K562 (cell line): ENCODE results near the gene CHD6. TPM values are rescaled to one million over a fixed set of nuclear protein-coding genes. Genes with fewer than 3 reads are reported as not detected.

Experiments
- ATAC-seq: fragments of 200-7000 bp; cut with Tn5 transposase; 3 replicates; pipeline ENCODE4 v1.9.1; 2020; ENCODE audit warnings: moderate library complexity
- BruUV-seq: library from RNA; stranded (reverse); fragments of 400-500 nt; replicated peaks from 2 replicates; lab custom pipeline; 2021; lab: Mats Ljungman, UMichigan
- CTCF ChIA-PET: fragments of 300-600 bp; formaldehyde crosslinking; extraction: SDS; loops from one replicate; lab custom pipeline; 2021; ENCODE audit warnings: low intra/inter-chr PET ratio; lab: Yijun Ruan, JAX
- POLR2A ChIA-PET: fragments of 300-600, 350-650 bp; sonication (Branson Sonifier 250); formaldehyde crosslinking; extraction: SDS; loops from one replicate; lab custom pipeline; 2021; ENCODE audit warnings: antibody characterized with exemption, inconsistent platforms; lab: Yijun Ruan, JAX
- DNase-seq, 4 experiments: peaks; one replicate each; pipeline versions ENCODE4 v3.0.0 to v3.0.0-alpha.2; 2011 to 2018; ENCODE audit warnings: low spot score in 3 of 4, mixed read lengths in 3 of 4; ENCODE audit errors: extremely low read depth in 1 of 4
- FAIRE-seq: peaks from 2 replicates; lab custom pipeline; 2011; peaks lifted over from hg19 to GRCh38; lab: Jason Lieb, UNC
- H2AFZ ChIP-seq: 2 replicates; pipeline ENCODE4 v1.6.0; 2011; ENCODE audit warnings: low read depth, low read length, control low read depth, inconsistent platforms
- H3K27ac ChIP-seq: fragments of 200-600 bp; 3 replicates; pipeline ENCODE4 v1.8.0; 2011; ENCODE audit warnings: low read depth, mild to moderate bottlenecking, control low read depth, inconsistent platforms, low read length, moderate library complexity, mixed read lengths; ENCODE audit errors: extremely low read depth
- H3K27me3 ChIP-seq, 2 experiments: fragments of 300-600 bp in 1 of 2; 2 replicates in 1 of 2; 3 replicates in 1 of 2; pipeline versions ENCODE4 v1.6.0 to v1.8.0; 2011; ENCODE audit warnings: inconsistent platforms in 2 of 2, low read length in 2 of 2, mild to moderate bottlenecking in 1 of 2, mixed read lengths in 1 of 2, moderate library complexity in 1 of 2; ENCODE audit not compliant: control insufficient read depth in 2 of 2, insufficient read depth in 2 of 2
- H3K36me3 ChIP-seq: fragments of 300-600 bp; 3 replicates; pipeline ENCODE4 v1.8.0; 2011; ENCODE audit warnings: mild to moderate bottlenecking, low read length, inconsistent platforms; ENCODE audit not compliant: control insufficient read depth, insufficient read depth
- H3K4me1 ChIP-seq, 2 experiments: fragments of 200-600 bp in 1 of 2; replicated peaks in 1 of 2; 2 replicates in 1 of 2; 3 replicates in 1 of 2; pipeline versions ENCODE4 v1.5.1 to v1.8.0; 2011; ENCODE audit warnings: inconsistent platforms in 2 of 2, low read length in 2 of 2, mild to moderate bottlenecking in 1 of 2, mixed read lengths in 1 of 2, moderate library complexity in 1 of 2; ENCODE audit not compliant: control insufficient read depth in 2 of 2, insufficient read depth in 2 of 2
- H3K4me2 ChIP-seq: 2 replicates; pipeline ENCODE4 v1.6.1; 2011; ENCODE audit warnings: low read length, control low read depth, inconsistent platforms, mixed read lengths; ENCODE audit not compliant: insufficient read depth
- H3K4me3 ChIP-seq: fragments of 200-600 bp; sonication (generic), shearing (Covaris generic); 2 replicates; pipeline ENCODE4 v1.5.1; 2016; ENCODE audit warnings: control low read depth, inconsistent platforms
- H3K79me2 ChIP-seq: fragments of 200-600 bp; 3 replicates; pipeline ENCODE4 v1.8.0; 2011; ENCODE audit warnings: low read length, inconsistent platforms; ENCODE audit not compliant: control insufficient read depth, insufficient read depth
- H3K9ac ChIP-seq, 2 experiments: 2 replicates each; pipeline versions ENCODE4 v1.6.0 to v1.6.1; 2011; ENCODE audit warnings: low read depth in 2 of 2, low read length in 2 of 2, control low read depth in 1 of 2, inconsistent platforms in 1 of 2, mild to moderate bottlenecking in 1 of 2, mixed read lengths in 1 of 2; ENCODE audit not compliant: insufficient read depth in 1 of 2
- H3K9me1 ChIP-seq: one replicate; pipeline ENCODE4 v1.6.0; 2011; ENCODE audit warnings: inconsistent platforms, mild to moderate bottlenecking, low read length, moderate library complexity; ENCODE audit not compliant: control insufficient read depth, insufficient read depth
- H3K9me3 ChIP-seq: replicated peaks from 2 replicates; pipeline ENCODE4 v1.5.1; 2011; ENCODE audit warnings: low read depth, low read length, inconsistent platforms; ENCODE audit not compliant: control insufficient read depth, insufficient read depth
- H4K20me1 ChIP-seq: replicated peaks from 2 replicates; pipeline ENCODE4 v1.6.1; 2011; ENCODE audit warnings: low read length, inconsistent platforms, mixed read lengths; ENCODE audit not compliant: control insufficient read depth, insufficient read depth
- CTCF ChIP-seq, 3 experiments: IDR thresholded peaks in 2 of 3; conservative IDR thresholded peaks in 1 of 3; 2 replicates each; pipeline ENCODE4 v1.5.1; 2011 to 2012; ENCODE audit warnings: low read length in 3 of 3, mild to moderate bottlenecking in 3 of 3, control low read depth in 2 of 3, improper control_type of control experiment in 1 of 3, inconsistent platforms in 1 of 3, low read depth in 1 of 3, mixed read lengths in 1 of 3, moderate library complexity in 1 of 3; ENCODE audit not compliant: insufficient read depth in 2 of 3
- EHMT2 ChIP-seq: fragments of 450-650 bp; IDR thresholded peaks from 2 replicates; pipeline ENCODE4 v1.6.1; 2018; ENCODE audit warnings: antibody characterized with exemption
- HNRNPL ChIP-seq: fragments of 200-400 bp; formaldehyde crosslinking; IDR thresholded peaks from 2 replicates; pipeline ENCODE4 v1.6.1; 2017; ENCODE audit warnings: low read depth, mild to moderate bottlenecking, low read length
- NFIX ChIP-seq: fragments of 250-450 bp; sonication (Bioruptor Pico); IDR thresholded peaks from 2 replicates; pipeline ENCODE4 v1.4.0; 2020; ENCODE audit warnings: low read depth, mild to moderate bottlenecking, moderate library complexity
- SAFB2 ChIP-seq: fragments of 200-400 bp; formaldehyde crosslinking; IDR thresholded peaks from 2 replicates; pipeline ENCODE4 v1.6.1; 2018; ENCODE audit warnings: borderline replicate concordance, low read length, low read depth, moderate library complexity; ENCODE audit not compliant: severe bottlenecking
- TSC22D4 ChIP-seq: fragments of 450-650 bp; IDR thresholded peaks from 2 replicates; pipeline ENCODE4 v1.6.1; 2016; ENCODE audit warnings: missing genetic modification characterization, missing biosample characterization, control low read depth
- USF2 ChIP-seq: sonication (generic); formaldehyde crosslinking; IDR thresholded peaks from 2 replicates; pipeline ENCODE4 v1.5.0; 2020; ENCODE audit warnings: missing genetic modification reagents
- ZNF253 ChIP-seq: fragments of 250-450 bp; sonication (Bioruptor Pico); conservative IDR thresholded peaks from 2 replicates; pipeline ENCODE4 v1.6.1; 2021; ENCODE audit warnings: mild to moderate bottlenecking
- ZNF655 ChIP-seq: fragments of 250-450 bp; sonication (Bioruptor Pico); IDR thresholded peaks from 2 replicates; pipeline ENCODE4 v1.5.0; 2021
- WGBS: fragments of 100-300 bp; shearing (Covaris generic); methylation state at CpG from one replicate; pipeline ENCODE4 v1.1.6; 2016; ENCODE audit warnings: low coverage, mixed read lengths; ENCODE audit not compliant: insufficient coverage; ENCODE audit errors: missing lambda C conversion rate; 5-methylcytosine and 5-hydroxymethylcytosine counted together
- in situ Hi-C: fragments of 300-500 bp; cut with MboI; formaldehyde crosslinking; loops from 4 replicates; pipeline ENCODE4 v1.15.0; 2018; ENCODE audit warnings: inconsistent platforms, mixed read lengths
- intact Hi-C: fragments of 100-400 bp; cut with micrococcal nuclease; formaldehyde crosslinking; loops from 2 replicates; pipeline ENCODE4 v1.14.2; 2022
- polyA plus RNA-seq, 8 experiments: library from polyadenylated mRNA; depleted of rRNA in 4 of 8; stranded (reverse) in 5 of 8; unstranded in 3 of 8; fragments of >200 nt; fragmentation: Nextera tagmentation in 2 of 8; fragmentation: Illumina TruSeq in 1 of 8; extraction: Ambion mirVana in 2 of 8; extraction: Trizol in 1 of 8; gene quantifications; 2 replicates each; pipeline versions ENCODE4 v1.2.1 to v1.2.3, GENCODE V29; 2011 to 2014; ENCODE audit warnings: inconsistent platforms in 1 of 8, missing spikeins in 1 of 8
- total RNA-seq, 7 experiments: library from RNA; depleted of rRNA in 6 of 7; stranded (reverse); fragments of >200 nt in 6 of 7; fragmentation: Illumina TruSeq in 2 of 7; extraction: Trizol in 2 of 7; gene quantifications; 2 replicates each; pipeline versions ENCODE4 v1.2.1 to v1.2.3, GENCODE V29; 2011 to 2021; ENCODE audit warnings: low replicate concordance in 1 of 7
- TF ChIP-seq, protein P1 (sequence below): sonication (generic); formaldehyde crosslinking; IDR thresholded peaks from 2 replicates; pipeline ENCODE4 v1.8.0; 2022; ENCODE audit warnings: mild to moderate bottlenecking, missing genetic modification reagents, borderline replicate concordance
- TF ChIP-seq, protein P2 (sequence below): IDR thresholded peaks from 2 replicates; pipeline ENCODE4 v1.6.1; 2012; ENCODE audit warnings: low read depth, low read length, improper control_type of control experiment, borderline replicate concordance
- TF ChIP-seq, protein P3 (sequence below): fragments of 450-650 bp; formaldehyde crosslinking; IDR thresholded peaks from 2 replicates; pipeline ENCODE4 v1.4.0; 2022; ENCODE audit warnings: mild to moderate bottlenecking, moderate library complexity

CHD6 gene
- total and polyA plus RNA-seq, 9 of the 15 experiments (the other 6 are each of a cell fraction or from before 2014, with no cell fraction given), result 3.9 to 24.2 (median 12.8) TPM

DNA sequence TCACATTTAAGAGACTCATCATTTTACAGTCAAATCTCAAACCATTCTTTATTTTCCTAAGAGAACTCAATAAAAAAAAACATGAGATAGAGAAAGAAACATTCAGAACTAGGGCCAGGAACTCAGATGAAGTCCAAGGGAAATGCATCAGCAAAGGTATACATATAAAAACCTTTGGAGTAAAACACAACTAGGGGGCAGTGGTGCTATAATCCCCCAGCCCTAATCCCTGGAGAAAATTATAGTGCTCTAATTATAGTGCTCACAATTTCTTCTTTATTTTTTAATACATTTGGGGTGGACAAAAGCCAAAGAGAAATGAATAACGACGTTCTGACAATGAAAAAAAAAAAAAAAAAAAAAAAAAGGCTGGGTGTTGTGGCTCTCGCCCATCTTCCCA is 151.0 kb downstream of the CHD6 start:
- 96% methylated on average over 3 of the region's 3 CpGs for WGBS
- no peak for FAIRE-seq
- peak in 1 of 4 experiments; percentile 12 for DNase-seq
- no peak for TF ChIP-seq NFIX (CRISPR knock-in tag)
- no peak for TF ChIP-seq ZNF655 (CRISPR knock-in tag)
- TF ChIP-seq, protein P1, sequence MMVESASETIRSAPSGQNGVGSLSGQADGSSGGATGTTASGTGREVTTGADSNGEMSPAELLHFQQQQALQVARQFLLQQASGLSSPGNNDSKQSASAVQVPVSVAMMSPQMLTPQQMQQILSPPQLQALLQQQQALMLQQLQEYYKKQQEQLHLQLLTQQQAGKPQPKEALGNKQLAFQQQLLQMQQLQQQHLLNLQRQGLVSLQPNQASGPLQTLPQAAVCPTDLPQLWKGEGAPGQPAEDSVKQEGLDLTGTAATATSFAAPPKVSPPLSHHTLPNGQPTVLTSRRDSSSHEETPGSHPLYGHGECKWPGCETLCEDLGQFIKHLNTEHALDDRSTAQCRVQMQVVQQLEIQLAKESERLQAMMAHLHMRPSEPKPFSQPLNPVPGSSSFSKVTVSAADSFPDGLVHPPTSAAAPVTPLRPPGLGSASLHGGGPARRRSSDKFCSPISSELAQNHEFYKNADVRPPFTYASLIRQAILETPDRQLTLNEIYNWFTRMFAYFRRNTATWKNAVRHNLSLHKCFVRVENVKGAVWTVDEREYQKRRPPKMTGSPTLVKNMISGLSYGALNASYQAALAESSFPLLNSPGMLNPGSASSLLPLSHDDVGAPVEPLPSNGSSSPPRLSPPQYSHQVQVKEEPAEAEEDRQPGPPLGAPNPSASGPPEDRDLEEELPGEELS (CRISPR knock-in tag), result no peak
- TF ChIP-seq, protein P2, sequence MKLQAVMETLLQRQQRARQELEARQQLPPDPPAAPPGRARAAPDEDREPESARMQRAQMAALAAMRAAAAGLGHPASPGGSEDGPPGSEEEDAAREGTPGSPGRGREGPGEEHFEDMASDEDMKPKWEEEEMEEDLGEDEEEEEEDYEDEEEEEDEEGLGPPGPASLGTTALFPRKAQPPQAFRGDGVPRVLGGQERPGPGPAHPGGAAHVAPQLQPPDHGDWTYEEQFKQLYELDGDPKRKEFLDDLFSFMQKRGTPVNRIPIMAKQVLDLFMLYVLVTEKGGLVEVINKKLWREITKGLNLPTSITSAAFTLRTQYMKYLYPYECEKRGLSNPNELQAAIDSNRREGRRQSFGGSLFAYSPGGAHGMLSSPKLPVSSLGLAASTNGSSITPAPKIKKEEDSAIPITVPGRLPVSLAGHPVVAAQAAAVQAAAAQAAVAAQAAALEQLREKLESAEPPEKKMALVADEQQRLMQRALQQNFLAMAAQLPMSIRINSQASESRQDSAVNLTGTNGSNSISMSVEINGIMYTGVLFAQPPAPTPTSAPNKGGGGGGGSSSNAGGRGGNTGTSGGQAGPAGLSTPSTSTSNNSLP, result no peak
- TF ChIP-seq, protein P3, sequence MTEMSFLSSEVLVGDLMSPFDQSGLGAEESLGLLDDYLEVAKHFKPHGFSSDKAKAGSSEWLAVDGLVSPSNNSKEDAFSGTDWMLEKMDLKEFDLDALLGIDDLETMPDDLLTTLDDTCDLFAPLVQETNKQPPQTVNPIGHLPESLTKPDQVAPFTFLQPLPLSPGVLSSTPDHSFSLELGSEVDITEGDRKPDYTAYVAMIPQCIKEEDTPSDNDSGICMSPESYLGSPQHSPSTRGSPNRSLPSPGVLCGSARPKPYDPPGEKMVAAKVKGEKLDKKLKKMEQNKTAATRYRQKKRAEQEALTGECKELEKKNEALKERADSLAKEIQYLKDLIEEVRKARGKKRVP (CRISPR knock-in tag), result no peak
- TF ChIP-seq HNRNPL, result no peak
- no peak for TF ChIP-seq SAFB2
- no peak for TF ChIP-seq ZNF253 (CRISPR knock-in tag)
- no peak for TF ChIP-seq TSC22D4
- peak in 1 of 3 experiments; percentile 27; a peak in 2 of 6 replicates for TF ChIP-seq CTCF (IDR thresholded peaks at IDR 0.05 in 2 of 3, conservative IDR thresholded peaks at IDR 0.05 in 1 of 3; ENCODE audit: insufficient read depth in 2 of 3, low read depth in 1 of 3, low read length in 3 of 3)
- no peak for TF ChIP-seq USF2
- no peak for TF ChIP-seq EHMT2

More for the DNA sequence above, 151.0 kb downstream of the CHD6 start:
- intact Hi-C loops (no loop called here), in situ Hi-C loops (no loop called here)
- no TSS peak for BruUV-seq
- H3K27ac ChIP-seq, result no peak overlapping the region
- no peak overlapping the region for H3K4me3 ChIP-seq
- no peaks in the 10 kb centered on the region for H4K20me1 ChIP-seq
- H3K4me2 ChIP-seq, result no peak overlapping the region
- ChIA-PET CTCF (no interaction called here), POLR2A (interaction anchor here (1.5 kb wide), 1 partner anchor 11 kb away, joined by 4 read pairs; no protein-coding TSS in a partner anchor)
- no peaks in the 10 kb centered on the region for H3K9me3 ChIP-seq
- H3K4me1 ChIP-seq, result no peaks in the 10 kb centered on the region
- peak; percentile 38; the same call in 1 of the 3 replicates for ATAC-seq
- no peaks in the 10 kb centered on the region for H3K9me1 ChIP-seq
- no peaks in the 10 kb centered on the region for H3K79me2 ChIP-seq
- H3K27me3 ChIP-seq, result no peaks in the 10 kb centered on the region
- peaks cover 19% of the 10 kb centered on the region; the same call in 2 of the 3 replicates for H3K36me3 ChIP-seq
- H3K9ac ChIP-seq, result no peak overlapping the region
- no peak overlapping the region for H2AFZ ChIP-seq
